ENCODE results near the gene TRPM1. TPM values are rescaled to one million over a fixed set of nuclear protein-coding genes. Genes with fewer than 3 reads are reported as not detected.

TRPM1 gene
- total RNA-seq, 1 donor from 2014 or later = not detected

DNA sequence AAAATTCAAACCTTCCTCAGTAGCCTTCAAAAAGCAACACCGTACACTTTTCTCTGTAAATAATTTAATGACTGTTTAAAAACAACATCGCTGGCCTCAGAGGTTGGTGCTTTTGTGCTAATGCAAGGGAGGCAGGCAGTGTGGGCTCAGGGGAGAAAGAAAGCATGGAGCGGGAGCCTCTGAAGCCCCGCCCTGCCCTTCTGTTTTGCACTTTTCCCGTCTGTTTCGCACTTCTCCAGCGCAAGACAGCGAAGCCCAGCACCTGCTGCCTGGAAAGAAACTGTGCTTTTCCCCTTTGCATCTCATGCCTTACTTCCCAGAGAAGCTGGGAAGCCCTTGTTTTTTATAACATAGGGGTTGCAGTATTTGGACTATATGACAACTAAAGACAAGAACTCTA is 23.1 kb downstream of the TRPM1 start:
- Histone ChIP-seq H3K9me3 (ENCODE audit: insufficient read depth, low read depth, low read length) (no peaks in the 10 kb centered on the region), H2AFZ (ENCODE audit: low read depth, low read length) (no peak overlapping the region), H3K4me1 (ENCODE audit: insufficient read depth, low read length) (peaks cover 11% of the 10 kb centered on the region), H3K4me3 (ENCODE audit: insufficient read depth, low read depth, low read length) (no peak overlapping the region), H3K27ac (ENCODE audit: low read depth, low read length) (no peak overlapping the region), H3K36me3 (ENCODE audit: insufficient read depth, low read length) (no peaks in the 10 kb centered on the region), H3K27me3 (ENCODE audit: insufficient read depth, low read length) (peaks cover 2% of the 10 kb centered on the region), H3K9ac (ENCODE audit: low read length) (no peak overlapping the region), H4K20me1 (ENCODE audit: insufficient read depth, low read length) (no peaks in the 10 kb centered on the region), H3K79me2 (ENCODE audit: insufficient read depth, low read length) (no peaks in the 10 kb centered on the region), H3K4me2 (ENCODE audit: low read length) (no peak overlapping the region)
- no peak for FAIRE-seq
- no peak for DNase-seq (ENCODE audit: low read depth)
- Mint-ChIP-seq H3K4me3 (ENCODE audit: unreplicated experiment) (no peak overlapping the region), H3K4me1 (ENCODE audit: low read depth, unreplicated experiment) (peaks cover 9% of the 10 kb centered on the region), H3K27me3 (ENCODE audit: low read depth, unreplicated experiment) (peaks cover 21% of the 10 kb centered on the region), H3K9me3 (ENCODE audit: unreplicated experiment) (no peaks in the 10 kb centered on the region), H3K36me3 (ENCODE audit: low read depth, unreplicated experiment) (no peaks in the 10 kb centered on the region), H3K27ac (ENCODE audit: unreplicated experiment) (no peak overlapping the region)
- no peak for TF ChIP-seq EZH2 (IDR thresholded peaks at IDR 0.05; ENCODE audit: insufficient read depth, low read length)
- TF ChIP-seq, protein P1, sequence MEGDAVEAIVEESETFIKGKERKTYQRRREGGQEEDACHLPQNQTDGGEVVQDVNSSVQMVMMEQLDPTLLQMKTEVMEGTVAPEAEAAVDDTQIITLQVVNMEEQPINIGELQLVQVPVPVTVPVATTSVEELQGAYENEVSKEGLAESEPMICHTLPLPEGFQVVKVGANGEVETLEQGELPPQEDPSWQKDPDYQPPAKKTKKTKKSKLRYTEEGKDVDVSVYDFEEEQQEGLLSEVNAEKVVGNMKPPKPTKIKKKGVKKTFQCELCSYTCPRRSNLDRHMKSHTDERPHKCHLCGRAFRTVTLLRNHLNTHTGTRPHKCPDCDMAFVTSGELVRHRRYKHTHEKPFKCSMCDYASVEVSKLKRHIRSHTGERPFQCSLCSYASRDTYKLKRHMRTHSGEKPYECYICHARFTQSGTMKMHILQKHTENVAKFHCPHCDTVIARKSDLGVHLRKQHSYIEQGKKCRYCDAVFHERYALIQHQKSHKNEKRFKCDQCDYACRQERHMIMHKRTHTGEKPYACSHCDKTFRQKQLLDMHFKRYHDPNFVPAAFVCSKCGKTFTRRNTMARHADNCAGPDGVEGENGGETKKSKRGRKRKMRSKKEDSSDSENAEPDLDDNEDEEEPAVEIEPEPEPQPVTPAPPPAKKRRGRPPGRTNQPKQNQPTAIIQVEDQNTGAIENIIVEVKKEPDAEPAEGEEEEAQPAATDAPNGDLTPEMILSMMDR (IDR thresholded peaks at IDR 0.05; ENCODE audit: insufficient read depth, low read depth, low read length) = no peak

DNA sequence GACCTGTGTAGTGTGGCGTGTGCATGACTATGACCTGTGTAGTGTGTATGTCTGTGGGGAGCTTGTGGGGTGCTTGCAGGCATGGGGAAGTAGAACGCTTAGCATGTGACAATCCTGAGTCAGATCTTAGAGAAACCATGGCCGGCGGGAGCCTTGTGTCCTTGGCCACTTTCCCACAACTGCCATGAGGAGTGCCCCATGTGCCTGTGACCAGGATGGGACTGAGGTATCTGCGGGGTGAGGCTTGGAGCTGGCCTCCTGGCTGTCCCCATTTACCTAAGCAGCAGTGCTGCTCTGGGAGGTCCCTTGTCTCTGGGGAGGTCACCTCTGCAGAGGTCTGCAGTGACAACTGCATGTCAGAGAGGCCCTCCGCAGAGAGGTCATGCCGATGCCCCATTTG is 23.6 kb downstream of the TRPM1 start:
- no peak overlapping the region for H3K9ac ChIP-seq (ENCODE audit: low read length)

DNA sequence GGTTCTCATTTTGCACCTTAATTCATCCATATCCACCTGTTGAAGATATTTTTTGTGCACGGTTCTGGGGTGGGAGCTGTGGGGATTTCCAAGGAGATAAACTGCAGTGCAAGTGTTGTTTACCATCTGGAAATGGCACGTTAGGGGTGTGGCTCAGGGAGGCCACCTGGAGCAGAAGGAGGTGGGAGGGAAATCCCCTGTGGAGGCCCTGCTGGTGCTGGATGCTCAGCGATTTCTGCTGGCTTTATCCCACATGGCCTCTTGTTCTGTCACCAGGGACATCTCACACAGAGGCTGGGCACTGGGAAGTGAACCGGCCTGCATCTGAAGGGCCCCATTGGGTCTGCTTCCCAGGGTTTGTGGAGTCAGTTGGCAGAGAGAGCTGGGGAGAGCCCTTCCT is 24.3 kb downstream of the TRPM1 start:
- H4K20me1 ChIP-seq (ENCODE audit: insufficient read depth, low read length) = no peaks in the 10 kb centered on the region
- H3K79me2 ChIP-seq (ENCODE audit: insufficient read depth, low read length) = no peaks in the 10 kb centered on the region
- H3K4me3 ChIP-seq (ENCODE audit: insufficient read depth, low read depth, low read length) = no peak overlapping the region
- no peaks in the 10 kb centered on the region for H3K36me3 ChIP-seq (ENCODE audit: insufficient read depth, low read length)
- Mint-ChIP-seq H3K9me3 (ENCODE audit: unreplicated experiment) (no peaks in the 10 kb centered on the region), H3K27me3 (ENCODE audit: low read depth, unreplicated experiment) (peaks cover 12% of the 10 kb centered on the region), H3K4me3 (ENCODE audit: unreplicated experiment) (no peak overlapping the region), H3K27ac (ENCODE audit: unreplicated experiment) (no peak overlapping the region), H3K4me1 (ENCODE audit: low read depth, unreplicated experiment) (peaks cover 9% of the 10 kb centered on the region), H3K36me3 (ENCODE audit: low read depth, unreplicated experiment) (no peaks in the 10 kb centered on the region)
- H3K4me2 ChIP-seq (ENCODE audit: low read length) = no peak overlapping the region
- no peaks in the 10 kb centered on the region for H3K27me3 ChIP-seq (ENCODE audit: insufficient read depth, low read length)
- peaks cover 11% of the 10 kb centered on the region for H3K4me1 ChIP-seq (ENCODE audit: insufficient read depth, low read length)
- DNase-seq (ENCODE audit: low read depth) = no peak
- H3K9me3 ChIP-seq (ENCODE audit: insufficient read depth, low read depth, low read length) = no peaks in the 10 kb centered on the region
- no peak overlapping the region for H3K27ac ChIP-seq (ENCODE audit: low read depth, low read length)
- H3K9ac ChIP-seq (ENCODE audit: low read length) = no peak overlapping the region
- no peak for TF ChIP-seq EZH2 (IDR thresholded peaks at IDR 0.05; ENCODE audit: insufficient read depth, low read length)
- TF ChIP-seq, protein P1 (IDR thresholded peaks at IDR 0.05; ENCODE audit: insufficient read depth, low read depth, low read length) = no peak
- no peak for FAIRE-seq
- no peak overlapping the region for H2AFZ ChIP-seq (ENCODE audit: low read depth, low read length)

More for the DNA sequence above, 23.6 kb downstream of the TRPM1 start:
- H3K4me3 ChIP-seq (ENCODE audit: insufficient read depth, low read depth, low read length) = no peak overlapping the region
- peaks cover 1% of the 10 kb centered on the region for H3K27me3 ChIP-seq (ENCODE audit: insufficient read depth, low read length)
- H3K4me1 ChIP-seq (ENCODE audit: insufficient read depth, low read length) = peaks cover 11% of the 10 kb centered on the region
- Mint-ChIP-seq H3K27me3 (ENCODE audit: low read depth, unreplicated experiment) (peaks cover 19% of the 10 kb centered on the region), H3K4me3 (ENCODE audit: unreplicated experiment) (no peak overlapping the region), H3K27ac (ENCODE audit: unreplicated experiment) (no peak overlapping the region), H3K36me3 (ENCODE audit: low read depth, unreplicated experiment) (no peaks in the 10 kb centered on the region), H3K4me1 (ENCODE audit: low read depth, unreplicated experiment) (peaks cover 9% of the 10 kb centered on the region), H3K9me3 (ENCODE audit: unreplicated experiment) (no peaks in the 10 kb centered on the region)
- H3K9me3 ChIP-seq (ENCODE audit: insufficient read depth, low read depth, low read length) = no peaks in the 10 kb centered on the region
- FAIRE-seq (no peak), DNase-seq (ENCODE audit: low read depth) (no peak)
- H2AFZ ChIP-seq (ENCODE audit: low read depth, low read length) = no peak overlapping the region
- H4K20me1 ChIP-seq (ENCODE audit: insufficient read depth, low read length) = no peaks in the 10 kb centered on the region
- no peak overlapping the region for H3K4me2 ChIP-seq (ENCODE audit: low read length)
- H3K79me2 ChIP-seq (ENCODE audit: insufficient read depth, low read length) = no peaks in the 10 kb centered on the region
- H3K27ac ChIP-seq (ENCODE audit: low read depth, low read length) = no peak overlapping the region
- TF ChIP-seq EZH2 (IDR thresholded peaks at IDR 0.05; ENCODE audit: insufficient read depth, low read length) = no peak
- TF ChIP-seq, protein P1 (IDR thresholded peaks at IDR 0.05; ENCODE audit: insufficient read depth, low read depth, low read length) = no peak
- no peaks in the 10 kb centered on the region for H3K36me3 ChIP-seq (ENCODE audit: insufficient read depth, low read length)

Measured in astrocyte (in vitro differentiated cells and primary cell).